HepG2 (cell line): ENCODE results near the gene EYA4. TPM values are rescaled to one million over a fixed set of nuclear protein-coding genes. Genes with fewer than 3 reads are reported as not detected.

Source experiments
- ATAC-seq: fragments of 200-7000 bp; cut with Tn5 transposase; 3 replicates; pipeline ENCODE4 v1.9.1; 2020; ENCODE audit warnings: mild to moderate bottlenecking, moderate library complexity
- BruUV-seq: library from RNA; stranded (reverse); fragments of 400-500 nt; replicated peaks from 2 replicates; lab custom pipeline; 2021; lab: Mats Ljungman, UMichigan
- CTCF ChIA-PET: fragments of 300-600 bp; formaldehyde crosslinking; extraction: SDS; loops from one replicate; lab custom pipeline; 2021; ENCODE audit warnings: low total read pairs, inconsistent platforms, low intra/inter-chr PET ratio; lab: Yijun Ruan, JAX
- POLR2A ChIA-PET: fragments of 350-600 bp; sonication (Branson Sonifier 250); formaldehyde crosslinking; loops from one replicate; lab custom pipeline; 2020; ENCODE audit warnings: antibody characterized with exemption, inconsistent platforms; lab: Yijun Ruan, JAX
- DNase-seq: peaks from one replicate; pipeline ENCODE4 v3.0.0-alpha.2; 2015; ENCODE audit warnings: low spot score
- FAIRE-seq: peaks from 3 replicates; lab custom pipeline; 2011; peaks lifted over from hg19 to GRCh38; lab: Jason Lieb, UNC
- H2AFZ ChIP-seq: one replicate; pipeline ENCODE4 v1.6.1; 2011; ENCODE audit warnings: low read length, inconsistent platforms
- H3K27ac ChIP-seq: fragments of 300-600 bp; 3 replicates; pipeline ENCODE4 v1.8.0; 2011; ENCODE audit warnings: mixed run types, mild to moderate bottlenecking, mixed read lengths, low read length, inconsistent platforms; ENCODE audit not compliant: insufficient read depth; ENCODE audit errors: extremely low read length
- H3K27me3 ChIP-seq, 2 experiments: fragments of 200-600 bp in 1 of 2; 2 replicates in 1 of 2; 3 replicates in 1 of 2; pipeline versions ENCODE4 v1.6.0 to v1.8.0; 2011; ENCODE audit warnings: low read length in 2 of 2, mild to moderate bottlenecking in 2 of 2, moderate library complexity in 2 of 2, inconsistent platforms in 1 of 2; ENCODE audit not compliant: insufficient read depth in 2 of 2, control insufficient read depth in 1 of 2
- H3K36me3 ChIP-seq, 2 experiments: fragments of 200-600 bp in 1 of 2; replicated peaks in 1 of 2; 2 replicates in 1 of 2; 3 replicates in 1 of 2; pipeline versions ENCODE4 v1.5.1 to v1.8.0; 2011; ENCODE audit warnings: low read length in 2 of 2, inconsistent platforms in 1 of 2; ENCODE audit not compliant: insufficient read depth in 2 of 2, control insufficient read depth in 1 of 2
- H3K4me1 ChIP-seq: 2 replicates; pipeline ENCODE4 v1.5.1; 2012; ENCODE audit warnings: low read length, inconsistent platforms; ENCODE audit not compliant: insufficient read depth
- H3K4me2 ChIP-seq: 2 replicates; pipeline ENCODE4 v1.6.0; 2011; ENCODE audit warnings: low read depth, low read length, inconsistent platforms
- H3K4me3 ChIP-seq, 3 experiments: fragments of 200-600 bp in 1 of 3; sonication (generic), shearing (Covaris generic) in 1 of 3; replicated peaks in 1 of 3; 2 replicates each; pipeline ENCODE4 v1.5.1; 2011 to 2016; ENCODE audit warnings: low read length in 3 of 3, inconsistent platforms in 2 of 3, low read depth in 2 of 3, mild to moderate bottlenecking in 2 of 3, control low read depth in 1 of 3, mixed read lengths in 1 of 3; ENCODE audit not compliant: insufficient read depth in 1 of 3
- H3K79me2 ChIP-seq: one replicate; pipeline ENCODE4 v1.6.1; 2011; ENCODE audit warnings: low read length, inconsistent platforms; ENCODE audit not compliant: insufficient read depth
- H3K9ac ChIP-seq: 2 replicates; pipeline ENCODE4 v1.6.0; 2011; ENCODE audit warnings: mild to moderate bottlenecking, low read depth, low read length, inconsistent platforms; ENCODE audit not compliant: insufficient read depth
- H3K9me3 ChIP-seq: 2 replicates; pipeline ENCODE4 v1.5.1; 2012; ENCODE audit warnings: mild to moderate bottlenecking, low read length
- H4K20me1 ChIP-seq: 2 replicates; pipeline ENCODE4 v1.6.0; 2011; ENCODE audit warnings: inconsistent platforms, mild to moderate bottlenecking, low read length, moderate library complexity; ENCODE audit not compliant: insufficient read depth
- BORCS8-MEF2B ChIP-seq: sonication (generic); formaldehyde crosslinking; IDR thresholded peaks from 2 replicates; pipeline ENCODE4 v1.8.0; 2022; ENCODE audit warnings: mild to moderate bottlenecking, missing genetic modification reagents
- DNMT1 ChIP-seq: sonication (generic); formaldehyde crosslinking; IDR thresholded peaks from 2 replicates; pipeline ENCODE4 v1.5.1; 2020; ENCODE audit warnings: mild to moderate bottlenecking, missing genetic modification reagents
- FIP1L1 ChIP-seq: fragments of 200-400 bp; formaldehyde crosslinking; IDR thresholded peaks from 2 replicates; pipeline ENCODE4 v1.6.1; 2018; ENCODE audit warnings: low read depth, mild to moderate bottlenecking, low read length, moderate library complexity, borderline replicate concordance; ENCODE audit not compliant: insufficient read depth
- HIVEP1 ChIP-seq: sonication (generic); formaldehyde crosslinking; IDR thresholded peaks from 2 replicates; pipeline ENCODE4 v1.4.0; 2020; ENCODE audit warnings: mild to moderate bottlenecking, missing genetic modification reagents
- HOXA7 ChIP-seq: sonication (generic); formaldehyde crosslinking; IDR thresholded peaks from 2 replicates; pipeline ENCODE4 v1.8.1; 2022; ENCODE audit warnings: mild to moderate bottlenecking, missing genetic modification reagents, moderate library complexity
- ZBTB40 ChIP-seq, 2 experiments: fragments of 450-650 bp in 1 of 2; sonication (generic) in 1 of 2; formaldehyde crosslinking in 1 of 2; IDR thresholded peaks; 2 replicates each; pipeline versions ENCODE4 v1.6.1 to v1.8.0; 2016 to 2022; ENCODE audit warnings: antibody characterized with exemption in 1 of 2, mild to moderate bottlenecking in 1 of 2, missing genetic modification reagents in 1 of 2
- ZNF230 ChIP-seq: sonication (generic); formaldehyde crosslinking; IDR thresholded peaks from 2 replicates; pipeline ENCODE4 v1.4.0; 2020; ENCODE audit warnings: mild to moderate bottlenecking, missing genetic modification reagents
- ZNF704 ChIP-seq: sonication (generic); formaldehyde crosslinking; IDR thresholded peaks from 2 replicates; pipeline ENCODE4 v1.8.1; 2023; ENCODE audit warnings: mild to moderate bottlenecking, inconsistent platforms, moderate library complexity, missing genetic modification reagents, borderline replicate concordance
- ZNF737 ChIP-seq: sonication (generic); formaldehyde crosslinking; IDR thresholded peaks from 2 replicates; pipeline ENCODE4 v1.5.0; 2020; ENCODE audit warnings: missing genetic modification reagents, mild to moderate bottlenecking, borderline replicate concordance
- ZSCAN20 ChIP-seq: sonication (generic); formaldehyde crosslinking; IDR thresholded peaks from 2 replicates; pipeline ENCODE4 v1.4.0; 2020; ENCODE audit warnings: missing genetic modification reagents, mild to moderate bottlenecking, borderline replicate concordance
- ZSCAN25 ChIP-seq: sonication (generic); formaldehyde crosslinking; IDR thresholded peaks from 2 replicates; pipeline ENCODE4 v1.8.0; 2022; ENCODE audit warnings: mild to moderate bottlenecking, missing genetic modification reagents
- ZXDC ChIP-seq: sonication (generic); formaldehyde crosslinking; IDR thresholded peaks from 2 replicates; pipeline ENCODE4 v1.5.0; 2020; ENCODE audit warnings: mild to moderate bottlenecking, missing genetic modification reagents
- in situ Hi-C: cut with HindIII; loops from 2 replicates; pipeline ENCODE4 v1.10.0; 2017; ENCODE audit warnings: low pct_unique_long_range_greater_than_20kb; ENCODE audit not compliant: extremely low pct_ligation_motif_present
- intact Hi-C: fragments of 100-400 bp; cut with micrococcal nuclease; formaldehyde crosslinking; loops from one replicate; pipeline ENCODE4 v1.10.0; 2022; ENCODE audit not compliant: unreplicated experiment
- polyA plus RNA-seq, 8 experiments: library from polyadenylated mRNA; depleted of rRNA in 3 of 8; stranded (reverse) in 7 of 8; unstranded in 1 of 8; fragments of >200 nt; fragmentation: Illumina TruSeq in 4 of 8; extraction: Trizol in 4 of 8; gene quantifications; 2 replicates each; pipeline versions ENCODE4 v1.2.1 to v1.2.3, GENCODE V29; 2011 to 2016; ENCODE audit warnings: low read depth in 4 of 8, missing spikeins in 1 of 8, mixed read lengths in 1 of 8; ENCODE audit not compliant: insufficient read depth in 1 of 8
- total RNA-seq, 5 experiments: library from RNA; depleted of rRNA; stranded (reverse); fragments of >200 nt; fragmentation: Illumina TruSeq; extraction: Trizol; gene quantifications; 2 replicates each; pipeline ENCODE4 v1.2.3, GENCODE V29; 2016; ENCODE audit warnings: low read depth in 1 of 5

EYA4 gene
- total and polyA plus RNA-seq, 2 of the 13 experiments (the other 11 are each of a cell fraction or from before 2014, with no cell fraction given) = not detected

GRCh38 chr6:133259561-133259960 is 18.4 kb downstream of the EYA4 start:
- Histone ChIP-seq H3K79me2 (no peaks in the 10 kb centered on the region), H3K4me2 (no peak overlapping the region), H3K9ac (no peak overlapping the region), H3K27me3 (no peaks in the 10 kb centered on the region), H2AFZ (no peak overlapping the region), H3K27ac (no peak overlapping the region), H3K4me1 (no peaks in the 10 kb centered on the region), H3K9me3 (no peaks in the 10 kb centered on the region), H4K20me1 (no peaks in the 10 kb centered on the region), H3K4me3 (no peak overlapping the region), H3K36me3 (no peaks in the 10 kb centered on the region)
- BruUV-seq = no TSS peak
- in situ Hi-C loops (no loop called here), intact Hi-C loops (no loop called here)
- CTCF ChIA-PET = no interaction called here
- POLR2A ChIA-PET = no interaction called here
- FAIRE-seq (no peak), DNase-seq (no peak), ATAC-seq (no peak)
- no peak for TF ChIP-seq ZSCAN20 (CRISPR knock-in tag)
- no peak for TF ChIP-seq ZNF230 (CRISPR knock-in tag)
- TF ChIP-seq ZNF737 = no peak
- TF ChIP-seq ZNF704 = no peak
- no peak for TF ChIP-seq HOXA7 (CRISPR knock-in tag)
- TF ChIP-seq DNMT1 (CRISPR knock-in tag) = no peak
- TF ChIP-seq BORCS8-MEF2B (CRISPR knock-in tag) = no peak
- TF ChIP-seq ZSCAN25 (CRISPR knock-in tag) = no peak
- no peak for TF ChIP-seq ZBTB40 (IDR thresholded peaks at IDR 0.05)
- TF ChIP-seq ZBTB40 (CRISPR knock-in tag; IDR thresholded peaks at IDR 0.05) = no peak
- no peak for TF ChIP-seq ZXDC (CRISPR knock-in tag)
- TF ChIP-seq HIVEP1 = no peak
- no peak for TF ChIP-seq FIP1L1
